ENCODE measurements around the gene GTF2A2.
"Not testable (repeated sequence)": the region's sequence is repeated elsewhere in the genome, so short reads cannot be mapped to it uniquely, and the experiment has no call there.

Gene GTF2A2

GRCh38 chr15:59668556-59668955 is 11.2 kb upstream of the GTF2A2 start:
- FAIRE-seq = no peak

- no peak for FAIRE-seq
These were observed 4.9 kb upstream of the GTF2A2 start for GRCh38 chr15:59662260-59662659.

- FAIRE-seq = no peak
These were observed 2.1 kb upstream of the GTF2A2 start for GRCh38 chr15:59659366-59659765.

GRCh38 chr15:59657635-59658125 is 365 bp upstream of the GTF2A2 start:
- peak; percentile 89 for FAIRE-seq

GRCh38 chr15:59654046-59654445 is 3.3 kb downstream of the GTF2A2 start:
- no peak for FAIRE-seq

- no peak for FAIRE-seq
These were observed 7.7 kb downstream of the GTF2A2 start for GRCh38 chr15:59649603-59650002.

- no peak for FAIRE-seq
These were observed 10.2 kb downstream of the GTF2A2 start for GRCh38 chr15:59647085-59647484.

- FAIRE-seq = no peak
These were observed 11.0 kb downstream of the GTF2A2 start for GRCh38 chr15:59646277-59646676.

- not testable (repeated sequence) for FAIRE-seq
These were observed 11.5 kb downstream of the GTF2A2 start for GRCh38 chr15:59645812-59646211.

- no peak for FAIRE-seq
These were observed 12.6 kb downstream of the GTF2A2 start for GRCh38 chr15:59644756-59645155.

GRCh38 chr15:59642351-59642750 is 15.0 kb downstream of the GTF2A2 start:
- no peak for FAIRE-seq

GRCh38 chr15:59637507-59637906 is 19.8 kb downstream of the GTF2A2 start:
- FAIRE-seq = not testable (repeated sequence)

GRCh38 chr15:59636184-59636583 is 21.1 kb downstream of the GTF2A2 start:
- no peak for FAIRE-seq

GRCh38 chr15:59632714-59633113 is 24.6 kb downstream of the GTF2A2 start:
- no peak for FAIRE-seq

- no peak for FAIRE-seq
These were observed 35.0 kb downstream of the GTF2A2 start for GRCh38 chr15:59622289-59622688.

GRCh38 chr15:59618406-59618805 is 38.9 kb downstream of the GTF2A2 start:
- no peak for FAIRE-seq

- FAIRE-seq = no peak
These were observed 40.9 kb downstream of the GTF2A2 start for GRCh38 chr15:59616379-59616778.

- FAIRE-seq = no peak
These were observed 41.7 kb downstream of the GTF2A2 start for GRCh38 chr15:59615661-59616060.

GRCh38 chr15:59614153-59614552 is 43.2 kb downstream of the GTF2A2 start:
- no peak for FAIRE-seq

GRCh38 chr15:59611276-59612260 is 45.7 kb downstream of the GTF2A2 start, which contains the start of gene GCNT3:
Gene GCNT3 (plus strand): TSS chr15:59611783. CDS start chr15:59618239, 6,456 bp downstream.
- FAIRE-seq = no peak

GRCh38 chr15:59609730-59610712 is 47.3 kb downstream of the GTF2A2 start:
- no peak for FAIRE-seq

- FAIRE-seq = no peak
These were observed 51.3 kb downstream of the GTF2A2 start for GRCh38 chr15:59605994-59606393.

GRCh38 chr15:59598461-59598860 is 58.9 kb downstream of the GTF2A2 start:
- FAIRE-seq = no peak
